ENCODE results near the gene PUS3.
"Not testable (repeated sequence)": the region's sequence is repeated elsewhere in the genome, so short reads cannot be mapped to it uniquely, and the experiment has no call there.

The PUS3 gene

DNA sequence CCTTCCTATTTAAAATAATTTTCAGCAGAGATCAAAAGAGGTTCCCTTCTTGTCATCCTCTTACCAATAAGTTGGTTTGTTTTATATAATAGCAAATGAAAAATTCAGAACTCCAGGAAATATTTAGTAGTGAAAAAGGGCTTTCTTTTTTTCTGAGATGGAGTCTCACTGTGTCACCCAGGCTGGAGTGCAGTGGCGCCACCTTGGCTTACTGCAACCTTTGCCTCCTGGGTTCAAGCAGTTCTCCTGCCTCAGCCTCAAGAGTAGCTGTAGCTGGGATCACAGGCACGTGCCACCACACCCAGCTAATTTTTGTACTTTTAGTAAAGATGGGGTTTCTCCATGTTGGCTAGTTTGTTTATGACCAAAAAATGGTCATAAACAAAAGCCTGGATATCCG is 11.6 kb upstream of the PUS3 start:
- DNase-seq: not testable (repeated sequence)

DNA sequence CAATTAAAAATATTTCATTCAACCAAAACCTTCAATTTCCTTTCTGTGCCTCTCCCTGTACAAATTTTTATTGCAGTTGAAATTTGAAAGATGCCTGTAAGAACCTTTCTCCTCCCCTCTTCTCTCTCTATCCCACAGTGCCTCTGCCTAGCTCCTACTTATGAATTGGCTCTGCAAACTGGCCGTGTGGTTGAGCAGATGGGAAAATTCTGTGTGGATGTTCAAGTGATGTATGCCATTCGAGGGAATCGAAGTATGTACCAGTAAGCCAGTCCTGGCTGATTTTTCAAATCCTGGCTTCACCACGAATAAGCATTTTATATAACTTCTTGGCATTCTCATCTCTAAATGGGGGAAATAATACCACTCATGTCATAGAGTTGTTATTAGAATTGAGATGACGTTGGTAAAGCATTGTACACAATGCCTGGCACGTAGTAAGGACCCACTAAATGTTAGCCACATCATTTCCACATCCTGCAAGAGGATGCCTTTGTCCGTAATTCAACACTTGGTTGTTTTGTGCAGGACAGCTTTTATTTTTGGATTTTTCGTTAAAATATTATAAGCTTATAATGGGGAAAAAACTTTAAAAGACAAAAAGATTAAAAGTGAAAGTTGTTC is 7.3 kb upstream of the PUS3 start:
- DNase-seq: no peak

DNA sequence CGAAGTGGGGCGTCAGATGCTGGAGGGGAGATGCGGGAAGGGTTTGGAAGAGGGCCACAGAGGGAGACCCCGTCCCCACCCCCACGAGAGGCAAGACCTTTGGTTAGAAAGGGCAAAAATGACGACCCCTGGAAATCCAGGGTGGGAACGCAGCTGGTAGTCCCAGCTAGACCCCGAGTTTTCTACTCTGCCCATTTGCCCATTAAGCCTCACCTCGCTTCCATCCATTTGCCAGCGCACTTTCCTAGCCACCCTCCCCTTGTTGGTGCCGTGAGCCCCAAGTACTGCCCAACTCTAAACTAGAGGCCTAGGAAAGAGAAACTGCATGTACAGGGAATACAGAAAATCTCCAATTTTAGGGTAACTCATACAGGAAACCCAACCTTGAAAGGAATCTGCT is 1.7 kb upstream of the PUS3 start:
- no peak for DNase-seq

DNA sequence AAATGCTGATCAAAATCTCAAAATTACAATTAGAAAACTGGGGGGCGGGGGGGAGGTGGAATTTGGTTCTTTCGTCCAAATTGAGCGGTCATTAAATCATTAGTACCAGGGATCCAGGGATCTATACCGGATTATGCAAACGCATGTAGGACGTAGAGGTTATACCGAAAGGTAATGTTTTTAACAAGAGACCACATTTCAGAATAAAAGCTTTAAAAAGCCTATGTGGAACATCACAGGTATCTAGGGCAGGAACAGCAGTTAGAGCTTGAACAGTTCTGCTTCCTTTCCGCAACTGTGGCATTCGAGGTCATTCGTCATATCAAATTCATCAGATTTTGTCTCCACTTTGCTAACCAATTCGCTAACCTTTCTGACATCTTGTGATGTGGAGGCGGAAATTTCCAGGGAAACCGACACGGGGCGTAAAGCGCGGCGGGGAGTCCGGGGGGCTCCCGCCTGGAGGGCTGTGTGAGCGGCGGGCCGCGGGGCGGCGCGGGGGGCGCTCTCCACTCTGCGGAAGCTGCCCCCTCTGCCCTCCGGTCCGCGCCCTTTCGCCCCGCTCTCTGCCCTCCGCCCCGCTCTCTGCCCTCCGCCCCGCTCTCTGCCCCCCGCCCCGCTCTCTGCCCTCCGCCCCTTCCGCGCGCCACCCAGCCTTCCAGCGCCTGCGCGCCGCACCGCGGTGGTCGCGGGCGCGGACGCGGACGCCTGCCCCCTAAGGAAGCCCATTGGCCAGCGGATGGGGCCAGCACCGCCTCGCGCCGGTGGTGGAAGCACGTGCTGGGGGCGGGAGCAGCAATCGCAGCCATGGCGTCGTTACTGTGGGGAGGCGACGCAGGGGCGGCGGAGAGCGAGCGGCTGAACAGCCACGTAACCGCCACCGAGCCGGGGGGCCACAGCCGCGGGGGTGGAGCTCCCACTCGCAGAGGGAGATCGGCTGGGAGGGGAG is 979 bp upstream of the PUS3 start, which contains the start of gene DDX25:
TSS of gene DDX25 (plus strand) at position 798 of the 949 bp plus-strand sequence. CDS start at position 808, 10 bp downstream.
- no peak for DNase-seq

DNA sequence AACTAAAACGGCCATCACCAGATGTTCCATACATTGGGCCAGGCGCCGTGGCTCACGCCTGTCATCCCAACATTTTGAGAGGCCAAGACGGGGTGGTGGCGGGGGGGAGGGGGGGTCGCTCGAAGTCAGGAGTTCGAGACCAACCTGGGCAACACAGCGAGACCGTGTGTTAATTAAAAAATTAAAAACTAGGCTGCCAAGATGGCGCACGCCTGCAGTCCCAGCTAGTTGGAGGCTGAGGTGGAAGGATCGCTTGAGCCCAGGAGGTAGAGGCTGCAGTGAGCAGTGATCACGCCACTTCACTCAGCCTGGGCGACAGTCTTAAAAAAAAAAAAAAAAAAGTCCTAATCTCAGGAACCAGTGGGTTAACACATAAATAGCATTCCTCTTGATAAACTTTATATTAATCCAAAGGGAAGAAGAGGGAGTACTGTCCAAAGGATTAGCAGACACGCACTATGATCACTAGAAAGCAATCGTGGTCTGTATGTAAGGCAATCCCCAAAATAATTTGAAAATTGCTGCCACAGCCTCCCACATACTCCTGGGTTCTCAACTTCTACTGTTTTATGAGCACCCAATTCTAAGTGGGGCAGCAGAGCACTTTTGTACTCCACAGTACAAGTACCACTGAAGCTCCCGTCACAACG is 604 bp downstream of the PUS3 start:
- DNase-seq: no peak

DNA sequence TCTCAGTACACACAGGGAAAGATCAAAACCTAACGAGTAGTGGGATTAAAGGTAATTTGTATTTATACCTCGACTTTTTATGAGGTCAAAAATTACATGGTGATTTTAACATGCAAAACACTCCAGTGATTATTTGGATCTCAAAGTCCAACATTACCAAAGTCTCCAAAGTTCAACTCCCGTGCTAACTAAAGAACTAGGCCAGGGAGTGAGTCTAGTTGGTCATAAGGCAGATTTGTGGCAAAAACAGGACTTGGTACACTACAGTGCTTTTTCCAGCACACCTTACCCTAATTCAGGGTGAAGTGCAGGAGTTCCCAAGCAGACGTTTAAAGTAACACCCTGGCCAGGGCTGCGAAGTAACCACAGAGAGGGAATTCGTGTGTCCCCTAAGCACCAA is 1.1 kb downstream of the PUS3 start:
- no peak for DNase-seq

DNA sequence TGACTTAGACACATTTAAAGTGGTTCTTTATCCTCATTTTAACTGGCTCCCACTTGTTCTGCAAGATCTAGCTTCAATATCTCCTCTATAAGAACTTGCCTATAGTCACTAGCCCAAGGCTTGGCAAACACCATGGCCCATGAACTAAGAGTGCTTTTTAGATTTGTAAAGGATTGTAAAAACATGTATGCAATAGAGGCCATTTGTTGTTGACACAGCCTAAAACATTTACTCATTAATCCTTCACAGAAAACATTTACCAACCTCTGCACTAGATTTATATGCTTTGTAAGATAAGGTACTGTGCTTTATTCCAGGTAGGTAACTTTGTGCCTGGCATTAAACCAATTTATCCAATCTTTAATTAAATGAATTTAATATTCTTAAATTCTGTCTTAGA is 10.0 kb downstream of the PUS3 start:
- no peak for DNase-seq

DNA sequence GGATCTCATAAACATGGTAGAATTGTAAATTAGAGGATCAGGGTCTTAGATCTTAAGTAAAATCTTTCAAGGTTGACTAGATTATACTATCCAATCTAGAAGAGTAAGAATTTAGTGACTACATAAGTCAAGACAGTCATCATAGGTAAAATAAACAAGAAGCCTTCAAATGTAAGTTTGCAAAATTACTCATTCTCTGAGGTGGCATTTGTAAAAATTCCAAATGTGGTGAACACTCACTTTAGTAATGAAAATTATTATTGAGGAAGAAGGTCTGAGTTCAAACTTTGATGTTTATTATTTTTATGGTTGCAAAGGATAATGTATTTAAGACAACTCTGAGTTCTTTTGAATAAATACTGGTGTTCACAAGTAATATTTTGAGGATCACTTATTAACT is 10.9 kb downstream of the PUS3 start:
- no peak for DNase-seq

DNA sequence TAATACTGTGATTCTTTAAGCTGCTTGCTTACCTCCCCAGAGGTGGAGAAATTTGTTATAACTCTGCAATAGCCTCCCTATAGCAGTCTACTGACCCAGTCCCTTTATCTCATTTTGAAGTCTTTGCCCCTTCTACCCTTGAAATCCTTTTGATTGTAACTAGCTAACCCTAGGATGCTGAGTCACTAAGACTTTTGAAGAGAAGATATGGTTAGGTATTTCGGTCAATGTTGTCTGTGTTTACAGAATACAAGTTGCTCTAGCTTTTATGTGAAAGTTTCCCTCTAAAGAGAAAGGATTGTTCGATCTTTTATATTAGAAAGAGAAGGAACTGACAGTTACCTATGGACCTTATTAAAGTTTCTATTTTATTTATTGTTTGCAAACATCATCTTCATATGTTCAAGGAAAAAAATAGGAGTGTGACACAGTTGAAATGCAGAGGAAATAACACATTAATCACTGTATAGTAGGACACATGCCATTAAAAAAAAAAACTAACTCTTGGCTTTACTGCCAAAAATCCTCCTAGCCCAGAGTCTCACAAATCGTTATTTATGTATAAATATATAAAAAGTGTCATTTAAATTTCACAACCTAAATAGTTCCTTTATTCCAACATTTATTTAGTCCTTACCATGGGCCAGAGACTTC is 12.4 kb downstream of the PUS3 start:
- DNase-seq: no peak

DNA sequence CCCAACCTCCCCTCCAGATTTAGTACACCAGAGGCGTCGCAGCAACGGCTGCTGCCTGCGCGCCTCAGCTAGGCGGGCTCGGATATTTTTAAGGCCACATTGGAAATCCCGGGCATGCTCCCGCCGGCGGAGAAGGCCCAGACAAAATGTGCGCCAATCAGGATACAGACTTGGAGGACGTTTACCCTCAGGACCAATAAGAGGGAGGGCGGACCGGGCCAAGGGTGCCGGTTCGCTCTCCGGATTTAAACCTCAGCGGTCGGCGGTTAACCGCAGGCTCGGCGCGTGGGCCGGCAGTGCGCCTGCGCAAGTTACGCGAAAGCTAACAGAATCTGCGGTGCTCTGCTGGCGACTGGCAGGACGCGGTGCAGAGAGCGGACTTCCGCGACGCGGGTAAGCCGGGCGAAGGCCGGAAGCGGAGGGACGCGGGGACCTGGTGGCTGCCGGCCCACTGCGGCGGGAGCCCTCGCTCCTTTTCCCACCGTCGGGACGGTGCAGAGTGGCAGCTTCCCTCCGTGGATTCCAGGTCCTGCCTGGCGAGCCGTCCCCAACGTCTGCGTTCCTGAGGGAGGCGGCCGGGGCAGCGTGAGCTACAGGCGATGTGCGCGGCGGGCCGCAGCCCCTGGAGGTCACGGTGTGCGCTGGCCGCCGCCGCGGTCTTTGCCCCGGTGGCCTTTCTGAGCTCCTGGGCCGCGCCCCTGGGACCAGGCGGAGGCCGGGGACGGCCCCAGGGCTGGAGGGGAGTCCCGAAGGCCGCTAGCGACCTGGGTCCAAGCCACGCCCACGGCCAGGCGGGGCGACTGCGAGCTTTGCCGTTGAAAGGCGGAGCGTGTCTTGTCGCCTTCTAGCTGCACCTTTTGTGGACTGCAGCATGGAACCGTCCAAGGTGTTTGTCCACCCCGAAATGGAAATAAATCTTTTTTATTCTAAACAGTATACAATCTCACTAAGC is 15.4 kb downstream of the PUS3 start, which contains the start of gene HYLS1:
TSS of gene HYLS1 (plus strand) at position 296 of the 952 bp plus-strand sequence. CDS start 11,701 bp downstream, outside the sequence.
- DNase-seq: peak; percentile 93

DNA sequence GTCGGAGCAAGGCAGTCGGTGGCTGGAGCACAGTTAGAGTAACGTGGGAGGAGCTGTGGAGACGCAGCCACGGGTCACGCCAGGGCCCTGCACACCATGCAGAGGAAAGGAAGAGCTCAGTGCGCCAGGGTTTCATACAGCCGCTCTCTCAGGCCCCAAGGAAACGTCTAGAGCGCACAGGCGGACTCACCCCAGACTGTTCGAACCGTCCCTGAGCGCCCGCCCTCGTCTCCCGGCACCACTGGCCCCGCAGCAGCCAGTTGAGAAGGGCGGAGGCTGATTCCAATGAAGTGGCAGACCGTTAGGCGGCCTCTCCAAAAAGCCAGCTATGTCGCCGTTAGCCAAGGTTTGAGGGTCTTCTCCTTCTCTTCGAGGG is 16.0 kb downstream of the PUS3 start:
- peak; percentile 61 for DNase-seq

DNA sequence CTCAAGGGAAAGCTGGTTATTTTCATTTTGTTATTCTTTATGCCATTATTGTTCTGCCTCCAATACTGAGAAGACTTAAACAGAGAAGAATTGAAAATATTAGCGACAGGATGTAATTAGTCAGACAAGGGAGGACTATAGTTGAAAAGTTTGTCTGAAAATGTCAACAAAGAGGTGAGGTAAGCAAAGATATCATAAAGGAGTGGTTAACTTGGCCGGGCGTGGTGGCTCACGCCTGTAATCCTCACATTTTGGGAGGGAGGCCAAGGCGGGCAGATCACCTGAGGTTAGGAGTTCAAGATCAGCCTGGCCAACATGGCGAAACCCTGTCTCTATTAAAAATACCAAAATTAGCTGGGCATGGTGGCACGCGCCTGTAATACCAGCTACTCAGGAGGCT is 19.6 kb downstream of the PUS3 start:
- no peak for DNase-seq

DNA sequence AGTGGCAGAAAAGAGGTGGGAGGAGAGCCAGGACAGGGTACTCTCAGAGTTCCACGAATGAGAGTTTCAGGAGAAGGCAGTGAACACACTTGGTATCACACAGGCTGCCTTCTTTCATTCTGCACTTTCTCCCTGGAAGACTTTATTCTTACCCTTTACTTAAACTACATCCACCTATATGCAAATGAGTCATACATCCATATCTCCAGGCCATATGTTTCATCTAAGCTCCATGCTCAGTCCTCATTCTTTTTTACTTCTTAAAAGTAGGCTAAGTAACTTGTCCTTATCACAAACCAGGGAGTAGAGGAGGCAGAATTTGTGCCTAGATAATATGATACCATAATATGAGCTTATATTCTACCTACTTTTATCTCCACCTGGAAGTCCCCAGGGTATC is 21.7 kb downstream of the PUS3 start:
- no peak for DNase-seq

DNA sequence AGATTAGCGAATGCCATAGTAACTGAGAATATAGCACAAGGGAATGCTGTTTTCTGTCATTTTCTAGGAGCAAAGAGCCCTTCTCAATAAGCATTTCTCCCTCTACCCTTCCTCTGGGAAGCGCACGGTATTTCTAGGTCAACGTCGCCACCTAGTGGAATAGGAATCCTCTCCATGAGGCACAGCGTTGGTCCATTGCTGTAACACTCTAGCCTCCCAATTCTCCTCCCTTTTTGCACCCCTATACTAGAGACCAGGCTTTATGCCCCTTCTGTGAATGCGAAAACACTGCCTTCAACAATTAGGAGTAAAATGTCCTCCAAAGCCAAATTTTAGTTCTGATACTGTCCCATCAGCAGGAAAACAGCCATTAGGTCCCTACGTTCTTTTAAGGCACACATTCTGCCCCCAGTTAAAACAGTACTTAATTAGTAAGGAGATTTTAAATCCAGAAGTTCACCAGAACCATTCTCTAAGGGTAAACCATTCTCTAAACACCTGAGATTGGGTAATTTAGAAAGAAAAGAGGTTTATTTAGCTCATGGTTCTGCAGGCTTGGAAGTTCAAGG is 28.4 kb downstream of the PUS3 start:
- DNase-seq: peak; percentile 52

DNA sequence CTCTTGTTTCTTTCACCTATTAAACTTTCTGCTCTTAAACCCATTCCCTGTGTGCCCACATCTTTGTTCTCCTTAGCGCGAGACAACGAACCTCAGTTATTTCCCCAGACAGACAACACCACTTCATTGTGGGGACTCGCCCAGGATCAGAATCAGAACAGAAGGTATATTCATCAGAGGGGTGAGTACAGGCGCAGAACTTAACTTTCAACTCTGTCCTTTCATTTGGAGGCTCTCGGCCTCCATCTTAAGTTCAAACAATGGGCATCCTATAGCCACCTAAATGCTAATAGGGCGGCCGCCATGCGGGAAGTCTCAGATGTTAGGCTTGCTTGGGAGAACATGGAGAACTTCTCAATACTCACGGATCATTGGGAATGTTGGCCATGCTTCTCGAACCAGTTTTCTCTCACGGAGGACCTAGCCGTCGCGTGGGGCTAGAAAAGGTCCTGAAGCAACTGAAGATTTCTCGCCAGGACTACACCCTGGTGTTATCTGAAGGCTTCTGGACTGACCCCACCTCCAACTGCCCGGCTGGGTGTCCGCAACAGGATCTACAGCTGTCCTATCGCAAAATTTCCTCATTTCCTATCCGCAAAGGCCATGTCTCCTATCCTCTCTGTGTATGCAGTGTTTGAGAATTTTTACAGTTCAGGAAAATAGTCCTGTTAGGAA is 29.0 kb downstream of the PUS3 start:
- DNase-seq: no peak

DNA sequence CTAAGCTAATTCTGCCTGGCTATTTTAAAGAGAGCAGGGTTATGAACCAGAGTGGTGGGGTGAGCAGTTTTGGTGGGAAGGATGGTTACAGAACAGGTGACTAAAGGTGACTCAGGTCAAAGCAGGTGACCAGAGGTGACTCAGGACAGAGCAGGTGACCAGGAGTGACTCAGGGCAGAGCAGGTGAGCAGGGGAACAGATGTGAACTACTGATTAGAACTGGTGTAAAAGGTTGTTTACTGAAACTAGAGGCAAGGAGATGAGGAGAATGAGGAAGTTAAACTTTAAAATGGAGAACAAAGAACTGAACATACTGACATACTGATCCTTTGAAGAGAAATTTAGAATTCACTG is 30.9 kb downstream of the PUS3 start:
- DNase-seq: peak; percentile 16

DNA sequence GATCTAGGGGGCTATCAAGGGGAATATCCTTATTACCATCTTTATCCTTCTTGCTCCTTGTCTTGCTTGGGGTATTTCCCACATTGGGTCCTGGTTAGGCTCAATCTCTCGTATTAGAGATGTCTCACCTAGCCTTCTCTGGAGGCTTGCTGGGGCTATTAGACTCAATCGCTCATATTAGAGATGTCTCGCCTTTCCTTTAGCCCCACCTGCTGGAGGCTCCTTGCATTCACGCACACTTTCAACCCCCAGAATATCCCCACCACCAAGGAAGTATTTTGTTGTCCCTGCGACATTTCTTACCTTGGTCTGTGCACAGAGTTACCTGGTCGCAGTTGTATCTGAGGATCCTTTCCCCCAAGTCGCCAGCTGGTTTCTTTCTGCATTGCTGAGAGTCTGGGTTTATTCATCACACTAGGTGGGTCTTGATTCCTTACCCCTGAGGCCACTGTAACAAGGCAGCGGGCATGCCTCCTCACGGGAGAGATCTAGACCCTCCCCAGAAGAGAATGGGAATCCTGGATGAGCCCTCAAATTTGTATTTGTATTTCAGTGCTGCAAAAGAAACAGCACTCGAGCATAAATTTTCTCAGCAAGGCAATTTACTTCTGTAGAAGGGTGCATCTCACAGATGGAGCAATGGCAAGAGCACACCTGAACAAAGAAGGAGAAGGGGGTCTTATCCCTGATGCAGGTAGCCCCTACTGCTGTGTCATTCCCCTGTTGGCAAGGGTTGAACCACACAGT is 31.4 kb downstream of the PUS3 start:
- DNase-seq: no peak

DNA sequence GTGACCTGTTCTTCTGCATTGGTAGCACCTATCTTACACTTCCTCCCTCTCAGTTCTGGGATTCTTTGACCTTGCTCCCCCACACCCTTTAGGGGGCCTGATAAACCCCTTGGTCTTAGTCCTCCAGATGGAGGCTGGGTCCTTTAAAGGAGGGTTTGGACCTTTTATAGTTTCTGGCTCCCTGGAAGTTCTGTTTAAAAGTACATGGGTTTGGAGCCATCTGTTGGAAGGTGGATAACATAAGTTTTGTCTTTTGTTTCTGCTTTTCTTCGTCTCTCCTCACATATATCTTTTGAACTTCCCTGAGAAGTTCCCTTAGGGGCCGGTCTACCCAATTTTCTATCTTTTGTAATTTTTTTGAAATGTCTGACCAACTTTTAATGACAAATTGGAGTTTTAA is 33.5 kb downstream of the PUS3 start:
- DNase-seq: no peak

DNA sequence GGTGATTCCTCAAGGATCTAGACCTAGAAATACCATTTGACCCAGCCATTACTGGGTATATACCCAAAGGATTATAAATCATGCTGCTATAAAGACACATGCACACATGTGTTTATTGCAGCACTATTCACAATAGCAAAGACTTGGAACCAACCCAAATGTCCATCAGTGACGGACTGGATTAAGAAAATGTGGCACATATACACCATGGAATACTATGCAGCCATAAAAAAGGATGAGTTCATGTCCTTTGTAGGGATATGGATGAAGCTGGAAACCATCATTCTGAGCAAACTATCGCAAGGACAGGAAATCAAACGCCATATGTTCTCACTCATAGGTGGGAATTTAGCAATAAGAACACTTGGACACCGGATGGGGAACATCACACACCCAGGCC is 37.7 kb downstream of the PUS3 start:
- not testable (repeated sequence) for DNase-seq

DNA sequence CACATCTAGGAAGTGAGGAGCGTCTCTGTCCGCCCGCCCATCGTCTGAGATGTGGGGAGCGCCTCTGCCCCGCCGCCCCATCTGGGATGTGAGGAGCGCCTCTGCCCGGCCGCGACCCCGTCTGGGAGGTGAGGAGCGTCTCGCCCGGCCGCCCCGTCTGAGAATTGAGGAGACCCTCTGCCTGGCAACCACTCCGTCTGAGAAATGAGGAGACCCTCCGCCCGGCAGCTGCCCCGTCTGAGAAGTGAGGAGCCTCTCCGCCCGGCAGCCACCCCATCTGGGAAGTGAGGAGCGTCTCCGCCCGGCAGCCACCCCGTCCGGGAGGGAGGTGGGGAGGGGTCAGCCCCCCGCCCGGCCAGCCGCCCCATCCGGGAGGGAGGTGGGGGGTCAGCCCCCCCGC is 40.2 kb downstream of the PUS3 start:
- DNase-seq: not testable (repeated sequence)

Measured in RPMI8226 (cell line).